HTERT RPE-1 (cell line): ENCODE measurements around the gene TFAP2B.

Experiments used
- in situ Hi-C: fragments of 300-500 bp; cut with MboI; formaldehyde crosslinking; loops from 4 replicates; pipeline ENCODE4 v1.14.3; 2020; ENCODE audit warnings: low sequenced_read_pairs

TFAP2B gene

DNA sequence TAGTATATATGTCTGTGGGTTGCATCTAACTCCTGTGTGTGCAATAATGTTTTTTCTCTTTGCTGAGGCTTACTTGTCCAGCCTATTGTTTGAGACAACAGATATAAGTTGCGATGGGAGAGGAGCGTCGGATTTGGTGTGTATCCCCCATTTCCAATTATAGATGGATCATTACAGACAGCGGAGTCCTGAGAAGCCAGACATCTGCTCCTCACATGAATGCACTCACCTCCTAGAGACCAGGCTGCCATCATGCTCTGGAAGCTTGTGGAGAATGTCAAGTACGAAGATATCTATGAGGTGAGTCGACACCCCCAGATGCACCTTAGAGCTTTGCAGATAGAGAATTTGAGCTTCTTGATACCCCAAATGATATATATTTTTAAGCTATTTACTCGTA lies at the start of gene TFAP2B:
Gene TFAP2B, plus strand, starts transcription at position 199 of the 400 bp plus-strand sequence. Its CDS starts 21 bp downstream, at position 220.
- in situ Hi-C loops, result no loop called here

DNA sequence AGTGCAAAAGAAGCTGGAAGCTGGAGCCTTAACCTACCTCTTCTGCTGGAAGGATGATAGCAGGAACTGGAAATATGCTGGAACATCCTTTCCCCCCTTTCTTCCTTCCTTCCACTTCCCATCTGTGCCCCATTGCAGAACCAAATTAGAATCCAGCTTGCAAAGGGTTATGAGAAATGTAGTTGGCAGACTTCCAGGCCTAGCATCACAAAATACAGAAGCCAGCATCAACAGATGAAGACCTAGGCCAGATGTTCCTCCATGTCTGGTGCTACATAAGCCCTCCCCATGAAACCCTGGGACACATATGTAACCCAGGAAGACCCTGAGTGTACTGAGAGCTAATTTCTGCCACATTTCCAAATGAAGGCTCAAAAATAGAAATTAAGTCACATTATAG lies 40.0 kb upstream of the TFAP2B start:
- in situ Hi-C loops, result no loop called here

DNA sequence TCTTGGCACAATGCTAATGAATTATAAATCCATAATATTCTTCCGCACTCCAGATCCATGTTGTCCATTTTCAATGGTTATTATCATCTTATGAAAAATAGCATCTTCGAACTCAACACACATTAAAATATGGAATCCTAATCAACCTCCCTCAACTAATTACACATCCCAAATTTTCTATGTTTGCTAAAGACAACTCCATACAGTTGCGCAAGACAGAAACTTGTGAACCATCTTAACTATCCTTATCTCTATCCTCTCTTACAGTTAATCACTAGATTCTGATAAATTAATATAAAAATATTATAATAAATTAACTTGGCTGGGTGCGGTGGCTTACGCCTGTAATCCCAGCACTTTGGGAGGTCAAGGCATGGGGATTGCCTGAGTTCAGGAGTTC lies 38.3 kb upstream of the TFAP2B start:
- in situ Hi-C loops, result no loop called here

DNA sequence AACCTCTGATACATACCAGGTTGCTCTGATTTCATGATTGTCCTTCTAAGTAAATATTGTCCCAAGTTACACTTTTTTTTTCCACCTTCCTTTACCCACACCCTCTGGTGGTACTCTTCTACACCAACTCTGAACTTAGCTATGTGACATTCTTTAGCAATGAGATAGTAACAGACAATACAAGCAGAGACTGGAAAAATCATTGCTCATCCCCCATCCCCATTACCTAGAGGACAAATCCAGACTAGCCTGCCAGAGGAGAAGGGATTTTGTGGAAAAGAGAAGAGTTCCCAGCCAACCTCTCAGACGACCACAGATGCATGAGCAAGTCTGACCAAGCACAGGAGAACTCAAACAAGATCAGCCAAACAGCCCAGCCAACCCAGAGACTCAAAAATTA lies 32.8 kb upstream of the TFAP2B start:
- in situ Hi-C loops, result no loop called here

DNA sequence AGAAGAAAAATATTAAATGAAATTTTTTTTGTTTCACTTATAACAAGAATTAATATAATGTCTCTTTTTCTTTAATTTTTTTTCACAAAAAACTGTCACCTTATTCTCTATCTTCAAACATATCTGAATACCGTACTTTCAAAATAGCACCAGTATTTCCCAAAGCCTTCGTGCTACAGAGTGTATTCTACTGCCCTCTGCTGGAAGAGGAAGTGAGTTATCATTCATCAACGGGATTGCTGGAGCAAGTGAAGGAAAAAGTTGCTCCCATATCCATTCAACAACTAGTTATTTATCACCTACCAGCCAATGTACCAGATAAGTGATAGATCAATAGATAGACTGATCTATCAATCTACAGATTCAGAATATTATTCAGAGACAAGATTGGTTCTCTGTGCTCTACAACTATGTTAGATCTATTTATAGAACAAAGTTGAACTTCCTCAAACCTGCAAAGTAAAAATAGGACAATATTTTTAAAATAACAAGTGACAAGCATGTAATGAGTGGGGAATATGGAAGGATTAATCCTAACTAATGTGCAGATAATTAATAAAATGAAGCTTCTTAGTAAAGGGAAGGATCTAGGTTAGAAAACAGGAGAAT lies 26.7 kb upstream of the TFAP2B start:
- in situ Hi-C loops, result no loop called here

DNA sequence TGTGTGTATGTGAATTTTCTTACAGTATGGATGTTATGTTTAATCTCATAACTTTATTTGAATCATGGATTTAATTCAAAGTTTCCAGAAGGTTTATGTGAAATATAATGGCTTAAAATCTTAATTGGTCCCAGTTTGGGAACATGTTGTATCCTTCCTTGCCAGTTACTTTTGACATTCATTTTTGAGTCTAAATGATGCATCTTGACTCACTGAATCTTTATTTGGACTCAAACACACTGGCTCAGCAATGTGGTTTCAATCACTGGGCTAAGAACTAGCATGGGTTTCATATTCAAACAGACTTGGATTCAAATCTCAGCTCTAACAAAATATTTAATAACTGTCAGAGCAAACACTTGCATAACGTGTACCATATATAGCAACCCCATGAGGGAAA lies 25.9 kb upstream of the TFAP2B start:
- in situ Hi-C loops, result no loop called here

DNA sequence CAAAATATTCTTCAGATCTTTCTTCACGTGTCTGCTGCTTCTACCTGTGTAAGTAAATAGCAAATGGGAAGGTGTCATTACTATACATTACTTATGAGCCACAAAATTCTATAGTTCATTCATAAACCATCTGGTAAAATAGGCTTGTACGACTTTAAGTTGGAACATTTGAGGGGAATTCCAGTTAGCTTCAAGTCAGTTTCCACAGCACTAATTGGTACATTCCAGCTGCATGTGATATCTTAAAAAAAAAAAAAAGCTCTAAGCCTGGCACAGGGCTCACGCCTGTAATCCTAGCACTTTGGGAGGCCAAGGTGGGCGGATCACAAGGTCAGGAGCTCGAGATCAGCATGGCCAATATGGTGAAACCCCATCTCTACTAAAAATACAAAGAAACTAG lies 23.1 kb upstream of the TFAP2B start:
- in situ Hi-C loops, result no loop called here

DNA sequence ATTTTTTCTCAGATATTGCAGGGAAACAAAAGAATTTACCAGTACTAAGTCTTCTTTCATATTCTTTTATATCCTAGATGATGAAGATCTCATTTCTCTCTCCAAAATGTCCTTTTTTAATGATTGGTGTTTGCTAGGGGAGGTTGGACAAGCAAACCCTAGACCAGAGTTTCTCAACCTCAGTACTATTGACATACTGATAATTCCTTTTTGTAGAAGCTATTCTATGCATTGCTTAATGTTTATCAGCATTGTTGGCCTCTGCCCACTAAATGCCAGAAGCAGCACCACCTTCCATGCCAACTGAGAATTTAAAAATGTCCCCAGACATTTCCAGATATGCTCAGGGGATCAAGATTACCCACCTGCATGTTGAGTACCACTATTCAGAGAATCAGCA lies 14.4 kb upstream of the TFAP2B start:
- in situ Hi-C loops, result no loop called here

DNA sequence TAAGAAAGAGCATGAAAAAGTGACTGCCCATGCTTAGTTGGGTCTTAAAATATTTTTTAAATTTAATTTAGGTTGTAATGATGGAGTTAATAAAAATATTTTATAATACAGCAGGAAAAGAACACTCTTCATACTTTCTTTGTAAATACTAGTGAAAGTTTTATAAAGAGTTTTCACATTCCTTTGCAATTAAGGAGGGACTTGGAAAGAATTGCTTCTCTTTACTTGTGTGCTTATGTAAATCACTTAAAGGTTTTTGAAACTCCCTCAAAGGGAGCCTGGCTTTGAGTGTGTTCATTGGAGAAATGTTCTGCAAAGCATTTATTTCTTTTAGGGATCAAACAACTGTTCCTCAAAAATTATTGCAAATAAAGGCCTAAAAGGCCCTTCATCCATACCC lies 11.6 kb upstream of the TFAP2B start:
- in situ Hi-C loops, result no loop called here

DNA sequence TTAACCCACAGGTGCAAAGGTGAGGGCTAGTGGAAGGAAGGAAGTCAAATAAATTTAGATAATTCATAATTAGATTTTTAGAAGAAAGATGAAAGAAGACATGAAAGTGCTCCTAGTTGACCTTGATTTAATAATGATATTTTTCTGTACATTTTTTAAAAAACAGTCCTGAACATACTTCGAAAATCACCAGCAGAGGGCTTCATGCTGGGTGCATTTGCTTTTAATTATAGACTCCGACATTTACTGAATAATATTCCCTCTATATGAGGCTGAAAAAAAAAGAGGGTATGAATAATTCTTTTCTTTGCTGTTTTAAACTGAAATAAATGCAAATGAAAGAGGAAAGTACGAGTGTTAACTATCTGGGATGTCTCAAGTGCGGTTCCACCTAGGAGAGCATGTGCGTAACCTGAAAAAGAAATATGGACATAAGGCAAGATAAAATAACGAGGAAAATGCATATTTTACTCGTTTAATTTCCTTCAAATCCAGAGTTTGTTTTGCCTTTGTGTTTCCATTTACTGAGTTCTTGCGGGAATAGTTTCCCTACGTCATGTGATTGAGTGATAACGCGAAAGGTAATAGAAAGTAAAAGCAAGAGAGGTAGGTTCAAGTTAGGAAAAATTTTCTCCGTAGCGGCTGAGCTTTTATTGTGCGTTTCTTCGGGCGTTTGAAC lies 3.1 kb upstream of the TFAP2B start:
- in situ Hi-C loops, result no loop called here

DNA sequence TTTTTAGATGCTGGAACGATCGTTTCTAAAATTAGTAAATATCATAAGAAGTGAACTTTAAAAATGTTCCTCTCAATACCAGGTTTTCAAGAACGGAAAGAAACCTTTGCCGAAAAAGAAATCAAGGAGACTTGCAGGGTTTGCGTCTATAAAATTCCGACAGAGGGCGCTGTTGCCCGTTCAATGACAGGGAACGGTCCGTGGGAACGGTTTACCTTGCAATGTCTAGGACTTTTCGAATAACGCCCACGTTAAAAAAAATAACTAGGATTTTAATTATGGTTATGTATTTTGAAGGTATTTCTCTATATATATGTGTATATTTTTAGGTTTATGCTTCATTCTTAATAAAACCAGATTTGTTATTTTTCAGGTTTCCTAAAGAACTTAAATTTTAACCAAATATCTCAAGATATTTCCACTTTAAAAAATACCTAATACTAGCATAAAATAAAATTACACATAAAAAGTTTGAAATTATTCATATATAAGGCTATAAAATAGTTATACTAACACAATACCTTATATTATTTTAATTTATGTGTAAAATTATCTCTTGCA lies 2.5 kb upstream of the TFAP2B start:
- in situ Hi-C loops, result no loop called here

DNA sequence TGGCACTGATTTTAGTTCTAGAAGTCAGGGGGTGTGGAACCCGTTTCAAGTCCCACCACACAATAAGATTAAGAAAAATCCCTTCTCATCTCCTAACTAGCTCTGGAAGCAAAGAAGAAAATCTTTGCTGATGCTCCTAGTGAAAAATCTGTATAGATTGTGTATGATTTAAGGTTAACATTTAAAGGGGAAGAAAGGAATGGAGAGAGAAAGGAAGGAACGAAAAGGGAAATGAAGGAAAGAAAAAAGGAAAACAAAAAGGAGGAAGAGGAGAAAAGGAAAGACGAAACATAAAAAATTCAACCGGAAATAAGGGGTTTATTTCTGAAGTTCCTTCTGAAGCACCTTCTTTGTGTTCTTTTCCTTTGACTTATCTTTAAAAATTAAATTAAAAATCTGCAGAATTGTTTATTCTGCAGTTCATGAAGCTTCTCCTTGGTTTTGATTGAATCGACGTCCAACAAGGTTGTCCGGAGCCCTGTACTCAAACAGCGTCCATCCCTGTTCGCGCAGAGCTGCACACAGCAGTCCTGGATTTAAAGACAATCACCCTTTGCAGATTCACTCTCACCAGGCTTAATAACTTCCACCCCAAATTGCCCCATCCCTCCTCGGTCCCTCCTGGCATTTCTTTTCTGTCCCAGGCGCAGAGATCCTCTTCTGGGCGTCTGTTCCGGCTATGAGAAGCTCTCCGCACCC lies 1.6 kb upstream of the TFAP2B start:
- in situ Hi-C loops, result no loop called here

DNA sequence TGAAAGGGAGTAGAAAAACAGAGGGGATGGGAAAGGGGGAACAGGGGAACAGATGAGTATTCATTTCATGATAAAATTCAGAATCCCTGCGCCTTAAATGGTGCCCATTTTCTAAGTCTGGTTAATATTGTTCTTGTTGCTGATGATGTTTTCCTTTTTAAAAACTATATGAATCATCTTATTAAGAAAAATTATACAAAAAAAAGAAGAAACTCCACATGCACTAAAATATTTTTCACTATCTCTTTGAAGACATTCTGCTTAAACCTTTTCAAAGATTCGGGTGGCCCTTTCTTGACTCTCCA lies 1.1 kb upstream of the TFAP2B start:
- in situ Hi-C loops, result no loop called here

DNA sequence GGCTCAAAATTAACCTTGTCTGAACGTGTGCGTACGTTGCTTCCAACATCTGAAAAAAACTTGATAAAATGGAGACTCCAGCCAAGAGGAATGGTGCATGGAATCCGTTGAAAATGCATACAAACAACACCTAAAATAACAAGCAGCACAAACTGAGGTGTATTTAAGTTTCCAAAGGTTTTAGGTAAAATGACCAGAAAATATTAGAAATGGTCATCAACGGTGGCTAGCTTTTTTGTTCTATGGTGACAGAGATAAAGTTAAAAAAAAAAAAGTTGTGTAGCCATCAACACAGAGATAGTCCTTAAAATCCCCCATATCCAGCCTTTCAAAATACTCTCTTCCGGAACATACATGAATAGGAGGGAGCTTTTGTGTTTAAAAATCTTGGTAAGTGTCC lies 651 bp upstream of the TFAP2B start:
- in situ Hi-C loops, result no loop called here

DNA sequence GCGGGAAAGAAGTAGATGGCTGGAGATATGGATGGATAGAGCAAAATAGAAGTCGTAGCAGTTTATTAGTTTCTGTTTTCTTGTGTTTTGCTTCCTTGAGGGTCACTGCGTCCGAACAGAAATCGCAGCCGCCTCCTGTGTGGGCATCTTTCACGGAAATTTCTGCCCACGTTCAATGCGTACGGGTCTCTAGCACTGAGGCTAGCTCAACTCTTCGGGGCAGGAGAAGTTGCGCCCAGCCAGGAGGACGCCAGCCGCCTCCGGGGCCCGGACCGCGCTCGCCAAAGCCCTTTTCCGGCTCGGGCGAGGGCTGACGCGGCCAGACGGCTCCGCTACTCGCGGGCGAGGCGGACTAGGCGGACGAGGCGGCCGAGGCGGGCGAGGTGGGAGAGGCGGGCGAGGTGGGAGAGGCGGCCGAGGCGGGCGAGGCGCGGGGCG lies 814 bp downstream of the TFAP2B start:
- in situ Hi-C loops, result no loop called here

DNA sequence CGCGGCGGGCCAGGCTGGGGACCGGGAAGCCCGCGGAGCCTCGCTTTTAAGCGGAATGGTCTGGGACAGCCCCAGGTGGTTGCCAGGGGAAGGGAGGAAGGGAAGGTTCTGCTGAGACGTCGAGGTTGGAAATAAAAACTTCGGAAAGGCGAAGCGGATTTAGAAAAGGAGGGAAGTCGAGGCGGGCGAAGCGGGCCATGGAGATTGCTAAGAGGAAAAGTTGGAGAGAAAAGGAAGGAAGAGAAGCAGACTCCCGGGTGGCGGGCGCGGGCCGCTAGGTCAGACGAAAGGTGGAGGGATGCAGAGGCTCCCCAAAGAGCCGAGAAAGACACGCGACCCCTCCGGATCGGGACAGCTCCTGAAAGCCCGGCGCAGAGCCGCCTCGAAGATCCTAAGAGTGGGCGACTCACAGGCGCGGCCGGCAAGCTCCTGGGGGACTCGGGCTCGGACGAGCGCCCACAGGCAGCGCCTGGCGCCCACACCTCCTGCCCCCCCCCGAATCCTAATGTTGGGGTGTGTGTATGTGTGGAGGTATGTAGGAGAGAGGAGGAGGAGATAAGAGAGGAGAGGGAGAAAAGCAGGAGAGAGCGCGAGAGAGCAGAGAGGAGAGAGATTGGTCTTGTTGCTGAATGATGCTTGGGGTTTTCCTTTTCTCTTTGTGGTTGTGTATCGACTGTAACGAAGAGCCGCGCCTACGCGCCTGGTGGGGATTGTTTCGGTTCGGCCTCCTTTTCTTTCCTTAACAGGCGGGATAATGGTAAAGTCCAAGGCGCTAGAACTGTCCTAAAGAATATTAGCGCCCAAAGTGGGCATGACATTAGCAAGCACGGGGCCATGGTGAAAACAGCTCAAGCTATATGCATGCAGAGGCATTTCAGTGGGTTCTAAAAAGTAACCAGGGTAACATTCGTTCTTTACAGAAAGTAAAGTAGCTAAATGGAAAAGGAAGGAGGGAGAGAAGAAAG lies 1.5 kb downstream of the TFAP2B start:
- in situ Hi-C loops, result no loop called here

DNA sequence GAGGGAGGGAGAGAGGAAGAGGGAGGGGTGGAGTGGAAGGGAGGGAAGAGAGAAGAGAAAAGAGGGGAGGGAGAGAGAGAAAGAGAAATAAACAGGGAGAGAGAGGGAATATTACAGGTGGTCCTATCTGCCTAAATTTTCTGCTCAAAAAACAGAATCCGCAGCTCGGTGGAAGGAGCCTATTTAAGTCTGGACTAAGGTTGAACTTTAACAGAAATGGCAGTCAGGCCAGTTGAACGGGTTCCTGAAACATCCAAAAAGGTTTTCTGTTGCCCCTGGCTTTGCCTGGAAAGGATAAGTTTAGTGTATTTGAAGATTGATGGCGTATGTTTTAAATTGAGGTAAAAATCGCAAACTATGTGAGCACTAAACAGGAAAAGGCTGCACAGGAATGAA lies 2.2 kb downstream of the TFAP2B start:
- in situ Hi-C loops, result no loop called here

DNA sequence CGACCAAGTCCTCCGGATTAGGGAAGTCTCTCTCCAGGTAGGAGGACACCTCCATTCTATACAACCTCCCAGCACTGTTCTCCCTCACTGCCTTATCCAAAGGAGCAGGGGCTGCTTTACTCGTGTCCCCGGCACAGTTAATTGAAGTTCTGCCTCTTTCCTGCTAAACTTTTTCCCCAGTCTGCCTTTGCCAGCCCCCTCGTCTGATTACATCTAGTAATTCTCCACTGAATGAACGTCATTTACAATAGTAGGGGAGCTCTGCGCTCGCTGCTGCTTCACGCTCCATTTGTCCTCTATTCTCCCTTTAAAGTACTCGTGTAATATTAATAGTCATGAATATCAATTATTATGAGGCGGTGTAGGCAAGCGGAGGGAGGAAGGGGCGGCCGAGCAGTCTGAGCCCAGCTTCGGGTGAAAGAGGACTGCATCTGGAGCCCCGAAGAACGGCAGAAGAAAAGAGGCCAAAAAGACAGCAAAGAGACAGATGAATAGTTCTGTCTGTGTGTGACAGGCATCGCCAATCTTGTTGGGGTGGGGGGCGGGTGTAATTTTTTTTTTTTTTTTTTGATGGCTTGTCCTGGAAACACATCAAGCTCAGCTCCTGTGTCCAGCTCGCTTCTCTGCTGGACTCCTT lies 2.9 kb downstream of the TFAP2B start:
- in situ Hi-C loops, result no loop called here

DNA sequence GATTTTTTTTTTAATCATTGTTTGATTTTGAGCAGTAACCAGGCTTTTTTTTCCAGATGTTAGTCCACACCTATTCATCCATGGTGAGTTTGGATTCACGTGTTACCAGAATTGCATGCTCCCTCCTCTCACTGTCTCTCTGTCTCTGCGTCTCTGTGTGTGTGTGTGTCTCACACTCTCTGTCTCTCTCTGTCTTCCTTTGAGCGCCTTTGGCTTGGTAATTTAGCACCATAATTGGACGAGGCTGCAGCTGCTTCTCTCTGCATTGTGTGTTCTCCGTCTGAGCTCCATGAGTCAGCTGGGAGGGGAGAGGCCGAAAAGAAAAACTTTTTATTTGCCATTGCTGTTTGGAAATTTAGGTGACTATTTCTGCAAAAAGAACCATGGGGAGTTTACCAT lies 3.4 kb downstream of the TFAP2B start:
- in situ Hi-C loops, result no loop called here

DNA sequence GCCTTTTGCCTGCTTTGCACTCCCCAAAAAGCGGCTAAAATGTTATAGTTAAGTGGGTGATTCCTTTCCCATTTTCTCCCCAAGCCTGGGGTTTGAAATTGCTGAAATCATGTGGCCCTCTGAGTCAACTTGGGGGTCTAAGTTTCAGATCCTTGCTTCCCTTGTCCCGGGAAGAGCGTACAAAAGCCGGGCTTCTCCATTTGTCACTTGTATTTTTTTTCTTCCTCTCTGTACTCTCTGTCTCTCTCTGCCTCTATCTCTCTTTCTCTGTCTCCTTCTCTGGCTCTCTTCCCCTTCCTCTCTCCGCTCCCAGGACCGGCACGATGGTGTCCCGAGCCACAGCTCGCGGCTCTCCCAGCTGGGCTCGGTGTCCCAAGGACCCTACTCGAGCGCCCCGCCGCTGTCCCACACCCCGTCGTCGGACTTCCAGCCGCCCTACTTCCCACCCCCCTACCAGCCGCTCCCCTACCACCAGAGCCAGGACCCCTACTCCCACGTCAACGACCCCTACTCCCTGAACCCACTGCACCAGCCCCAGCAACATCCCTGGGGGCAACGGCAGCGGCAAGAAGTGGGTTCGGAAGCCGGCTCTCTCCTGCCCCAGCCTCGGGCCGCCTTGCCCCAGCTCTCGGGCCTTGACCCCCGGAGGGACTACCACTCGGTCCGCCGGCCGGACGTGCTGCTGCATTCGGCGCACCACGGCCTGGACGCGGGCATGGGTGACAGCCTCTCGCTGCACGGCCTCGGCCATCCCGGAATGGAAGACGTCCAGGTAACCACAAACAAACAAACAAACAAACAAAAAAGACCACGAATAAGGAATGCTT lies 4.6 kb downstream of the TFAP2B start:
- in situ Hi-C loops, result no loop called here
